ACHN (cell line): Measurements from ENCODE around the gene CEP104.

Experiments
- DNase-seq: peaks from one replicate; pipeline ENCODE4 v3.0.0-alpha.2; 2015
- in situ Hi-C: cut with HindIII; loops from 2 replicates; pipeline ENCODE4 v1.10.0; 2017; ENCODE audit warnings: low sequenced_read_pairs, low pct_ligation_motif_present, low pct_unique_long_range_greater_than_20kb

Gene CEP104

GRCh38 chr1:3841491-3841890 is 15.5 kb downstream of the CEP104 start:
- in situ Hi-C loops: no loop called here
- DNase-seq: no peak

- in situ Hi-C loops: no loop called here
- DNase-seq: no peak
These were observed 18.2 kb downstream of the CEP104 start for GRCh38 chr1:3838788-3839187.

DNA sequence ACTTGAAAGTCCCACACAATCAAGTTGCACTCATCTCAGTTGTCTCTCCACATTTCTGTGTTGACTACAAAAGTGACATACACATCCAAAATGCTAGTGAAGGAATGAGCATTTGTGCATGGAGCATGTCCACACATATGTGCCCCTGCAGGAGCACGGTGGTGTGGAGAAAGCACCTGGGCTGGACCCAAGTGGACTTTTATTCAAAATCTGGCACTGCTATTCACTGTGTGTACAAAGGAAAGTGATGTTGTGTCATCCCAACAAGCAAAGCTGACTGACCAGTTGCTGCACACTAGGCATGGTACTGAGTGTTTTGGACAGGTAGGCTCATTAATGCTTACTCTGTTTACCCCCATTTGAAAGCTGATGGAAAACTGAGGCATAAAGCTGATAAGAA is 19.3 kb downstream of the CEP104 start:
- in situ Hi-C loops: no loop called here
- no peak for DNase-seq

DNA sequence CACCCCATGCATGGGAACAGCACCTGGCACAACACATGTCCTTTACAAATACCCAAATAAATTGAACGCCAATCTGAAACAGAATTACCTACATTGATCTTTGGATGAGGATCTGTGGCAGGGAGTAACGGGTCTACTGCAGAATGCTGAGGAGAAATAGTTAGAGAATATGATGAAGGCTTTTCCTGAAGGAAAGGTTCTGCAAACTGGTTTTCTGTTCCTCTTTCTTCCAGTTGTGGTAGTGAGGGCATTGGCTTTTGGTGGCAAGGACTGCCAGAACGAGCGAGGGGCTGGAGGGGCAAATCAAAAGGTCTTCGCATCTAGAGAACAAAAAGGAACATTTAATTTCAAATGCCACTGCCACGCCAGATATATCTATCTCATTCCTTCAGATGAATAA is 19.8 kb downstream of the CEP104 start:
- in situ Hi-C loops: no loop called here
- DNase-seq: no peak

GRCh38 chr1:3836421-3836820 is 20.6 kb downstream of the CEP104 start:
- no peak for DNase-seq
- in situ Hi-C loops: no loop called here

- in situ Hi-C loops: no loop called here
- no peak for DNase-seq
These were observed 22.3 kb downstream of the CEP104 start for GRCh38 chr1:3834701-3835100.

- in situ Hi-C loops: no loop called here
- no peak for DNase-seq
These were observed 25.3 kb downstream of the CEP104 start for GRCh38 chr1:3831689-3832088.

DNA sequence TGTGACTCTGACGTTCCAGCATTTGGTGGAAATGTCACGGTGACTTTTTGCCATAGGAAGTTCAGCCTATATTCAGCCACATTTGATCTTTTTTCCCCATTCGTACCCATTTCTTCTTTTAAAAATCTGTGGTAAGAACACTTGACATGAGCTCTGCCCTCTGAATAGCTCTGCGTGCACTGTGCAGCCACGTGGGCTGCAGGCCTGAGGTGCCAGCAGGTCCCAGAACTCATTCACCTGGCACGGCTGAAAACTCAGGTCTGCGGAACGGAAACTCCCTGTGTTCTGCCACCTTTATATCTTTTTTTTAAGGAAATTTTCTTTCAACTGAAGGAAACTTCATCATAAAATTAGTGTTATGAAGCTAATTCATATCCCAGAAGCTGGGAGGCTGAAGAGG is 28.6 kb downstream of the CEP104 start:
- in situ Hi-C loops: no loop called here
- peak; percentile 9 for DNase-seq

GRCh38 chr1:3827813-3828307 is 29.2 kb downstream of the CEP104 start:
- peak; percentile 37 for DNase-seq
- in situ Hi-C loops: no loop called here

- in situ Hi-C loops: no loop called here
- no peak for DNase-seq
These were observed 31.7 kb downstream of the CEP104 start for GRCh38 chr1:3825356-3825755.

DNA sequence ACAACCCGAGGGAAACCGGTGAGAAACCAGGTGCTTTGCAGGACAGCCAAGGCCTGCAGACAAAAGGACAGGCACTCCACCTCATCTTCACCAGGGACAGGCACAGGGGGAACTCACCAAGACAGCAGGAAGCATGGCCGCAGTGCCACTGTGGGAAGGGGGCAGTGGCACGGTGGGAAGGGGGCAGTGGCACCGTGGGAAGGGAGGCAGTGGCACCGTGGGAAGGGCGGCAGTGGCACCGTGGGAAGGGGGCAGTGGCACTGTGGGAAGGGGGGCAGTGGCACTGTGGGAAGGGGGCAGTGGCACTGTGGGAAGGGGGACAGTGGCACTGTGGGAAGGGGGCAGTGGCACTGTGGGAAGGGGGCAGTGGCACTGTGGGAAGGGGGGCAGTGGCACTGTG is 32.4 kb downstream of the CEP104 start:
- in situ Hi-C loops: no loop called here
- DNase-seq: no peak

GRCh38 chr1:3822421-3822820 is 34.6 kb downstream of the CEP104 start:
- in situ Hi-C loops: no loop called here
- no peak for DNase-seq

- no peak for DNase-seq
- in situ Hi-C loops: no loop called here
These were observed 35.1 kb downstream of the CEP104 start for GRCh38 chr1:3821908-3822307.

GRCh38 chr1:3821447-3821846 is 35.6 kb downstream of the CEP104 start:
- in situ Hi-C loops: no loop called here
- DNase-seq: no peak

DNA sequence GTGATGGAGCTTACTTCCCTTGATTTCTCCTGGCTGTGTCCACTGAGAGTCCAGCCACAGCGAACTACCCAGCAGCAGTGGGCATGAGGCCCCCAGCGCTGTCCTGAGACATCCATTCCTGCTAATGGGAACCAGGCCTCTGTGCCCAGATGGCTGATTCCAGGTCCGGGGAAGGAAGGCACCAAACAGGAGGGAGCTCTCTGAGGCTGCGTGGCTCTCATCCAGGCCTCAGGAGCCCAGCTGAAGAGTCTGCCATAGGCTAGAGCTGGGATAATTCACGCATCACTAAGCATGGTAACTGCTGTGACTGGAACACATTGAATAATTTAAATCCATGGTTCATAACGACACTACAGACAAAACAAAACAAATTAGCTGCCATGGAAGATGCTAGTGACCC is 36.0 kb downstream of the CEP104 start:
- in situ Hi-C loops: no loop called here
- DNase-seq: peak; percentile 13

DNA sequence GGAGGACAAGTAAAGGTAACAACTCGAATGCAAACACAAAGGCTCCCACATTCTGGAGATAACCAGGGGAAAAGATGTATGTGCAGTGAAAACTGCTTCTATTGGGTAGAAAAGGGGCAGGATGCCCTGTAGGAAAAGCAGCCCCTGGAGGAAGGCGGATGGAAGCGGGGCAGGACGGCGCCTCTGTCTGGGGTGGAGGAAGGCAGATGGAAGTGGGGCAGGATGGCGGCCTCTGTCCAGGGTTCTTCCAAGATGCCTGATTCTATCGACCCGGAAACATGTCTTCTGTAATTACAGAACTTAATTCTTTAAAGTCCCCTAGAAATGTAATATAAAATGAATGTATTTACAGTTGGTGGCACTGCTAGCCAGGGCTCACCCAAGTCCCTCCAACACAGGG is 36.7 kb downstream of the CEP104 start:
- DNase-seq: no peak
- in situ Hi-C loops: no loop called here

DNA sequence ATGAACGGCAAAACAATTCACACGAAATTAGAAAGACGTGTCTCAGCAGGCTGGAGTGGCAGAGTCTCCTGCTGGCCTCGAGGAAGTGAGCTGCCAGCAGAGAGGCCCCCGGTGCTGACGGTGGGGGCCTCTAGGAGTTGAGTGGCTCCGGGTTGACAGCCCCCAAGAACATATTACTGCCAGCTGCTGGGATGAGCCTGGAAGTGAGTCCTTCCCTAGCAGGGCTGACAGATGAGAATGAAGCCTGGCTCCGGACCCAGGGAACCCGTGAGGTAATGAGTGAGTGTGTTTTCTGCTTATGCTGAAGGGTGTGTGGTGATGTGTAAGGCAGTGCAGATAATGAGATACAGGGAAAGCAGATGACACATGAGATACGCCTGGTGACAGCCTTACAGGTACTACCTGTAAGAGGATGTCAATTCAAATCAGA is 37.2 kb downstream of the CEP104 start:
- in situ Hi-C loops: no loop called here
- DNase-seq: no peak

- DNase-seq: no peak
- in situ Hi-C loops: no loop called here
These were observed 39.0 kb downstream of the CEP104 start for GRCh38 chr1:3817821-3818597.

- in situ Hi-C loops: no loop called here
- DNase-seq: no peak
These were observed 39.8 kb downstream of the CEP104 start for GRCh38 chr1:3817138-3817740.
